Testis (tissue), 3 donors: ENCODE results near the gene PPP2R2C. TPM values are rescaled to one million over a fixed set of nuclear protein-coding genes. Genes with fewer than 3 reads are reported as not detected.

Experiments used
- DNase-seq: peaks from one replicate; pipeline ENCODE4 v3.0.0-alpha.2; 2019
- H3K27ac ChIP-seq, 2 donors: fragments of 200-600 bp; sonication (generic); one replicate each; pipeline ENCODE4 v1.5.1; 2019
- H3K27me3 ChIP-seq: fragments of 200-600 bp; sonication (generic); one replicate; pipeline ENCODE4 v1.5.1; 2019
- H3K36me3 ChIP-seq: fragments of 200-600 bp; sonication (generic); one replicate; pipeline ENCODE4 v1.5.1; 2017; ENCODE audit warnings: low read depth; ENCODE audit errors: missing control alignments
- H3K4me1 ChIP-seq: fragments of 200-600 bp; sonication (generic); one replicate; pipeline ENCODE4 v1.5.1; 2019
- H3K4me3 ChIP-seq, 2 donors: fragments of 200-600 bp; sonication (generic); one replicate each; pipeline ENCODE4 v1.5.1; 2017 to 2019
- H3K9me3 ChIP-seq: fragments of 200-600 bp; sonication (generic); one replicate; pipeline ENCODE4 v1.5.1; 2017
- CTCF ChIP-seq, 3 experiments: fragments of 450-650 bp in 2 of 3; fragments of 200-600 bp in 1 of 3; sonication (generic) in 1 of 3; IDR thresholded peaks; one replicate each; pipeline ENCODE4 v1.5.1; 2016 to 2019; ENCODE audit warnings: antibody characterized with exemption in 3 of 3, mild to moderate bottlenecking in 2 of 3, moderate library complexity in 1 of 3
- POLR2A ChIP-seq: fragments of 450-650 bp; IDR thresholded peaks from one replicate; pipeline ENCODE4 v1.6.1; 2017; ENCODE audit warnings: antibody characterized with exemption, mild to moderate bottlenecking, moderate library complexity
- WGBS, 2 donors: methylation state at CpG; one replicate each; pipeline ENCODE4 v1.1.5; 2018; 5-methylcytosine and 5-hydroxymethylcytosine counted together
- intact Hi-C: fragments of 100-400 bp; cut with DNase I; formaldehyde crosslinking; loops from one replicate; pipeline ENCODE4 v1.15.1; 2023; ENCODE audit warnings: low total_unique reads
- polyA plus RNA-seq: library from polyadenylated mRNA; stranded (reverse); fragments of 350-450 nt; fragmentation: Illumina TruSeq; extraction: RNeasy Lipid Tissue Mini Kit (QIAGEN cat#74804); gene quantifications from one replicate; pipeline ENCODE4 v1.2.3, GENCODE V29; 2014; ENCODE audit warnings: low read depth, low replicate concordance; ENCODE audit not compliant: insufficient read depth
- total RNA-seq, 2 donors: library from RNA; depleted of rRNA; stranded (reverse); fragments of >200 nt; gene quantifications; one replicate each; pipeline ENCODE4 v1.2.3, GENCODE V29; 2016

The PPP2R2C gene
- total and polyA plus RNA-seq, 3 donors from 2014 or later = 7.9 to 20.4 (median 13.1) TPM

GRCh38 chr4:6303943-6304342, 168.5 kb downstream of the PPP2R2C start:
- DNase-seq = no peak
- Histone ChIP-seq H3K4me1 (peaks cover 6% of the 10 kb centered on the region), H3K9me3 (no peaks in the 10 kb centered on the region), H3K4me3 (no peak overlapping the region), H3K27ac (no peak overlapping the region), H3K27me3 (no peaks in the 10 kb centered on the region), H3K36me3 (no peaks in the 10 kb centered on the region)
- WGBS, 2 donors = 86 to 99% methylated on average over 10 to 12 of the region's 12 CpGs
- intact Hi-C loops = no loop called here
- TF ChIP-seq POLR2A (no peak), CTCF (IDR thresholded peaks at IDR 0.05) (no peak)

- Histone ChIP-seq H3K27me3 (no peaks in the 10 kb centered on the region), H3K27ac (no peak overlapping the region), H3K36me3 (no peaks in the 10 kb centered on the region), H3K9me3 (no peaks in the 10 kb centered on the region), H3K4me1 (peaks cover 13% of the 10 kb centered on the region), H3K4me3 (no peak overlapping the region)
- TF ChIP-seq CTCF (IDR thresholded peaks at IDR 0.05) (no peak), POLR2A (no peak)
- intact Hi-C loops = no loop called here
- no peak for DNase-seq
- 69 to 90% methylated on average over 3 to 6 of the region's 6 CpGs for WGBS, 2 donors
Measured at GRCh38 chr4:6302869-6303268, 169.5 kb downstream of the PPP2R2C start.

GRCh38 chr4:6301732-6302442, 170.5 kb downstream of the PPP2R2C start:
- no peak for TF ChIP-seq POLR2A
- no peak for TF ChIP-seq CTCF (IDR thresholded peaks at IDR 0.05)
- H3K36me3 ChIP-seq = no peaks in the 10 kb centered on the region
- intact Hi-C loops = no loop called here
- 94% methylated on average over 34 to 55 of the region's 55 CpGs for WGBS, 2 donors
- H3K4me1 ChIP-seq = peaks cover 12% of the 10 kb centered on the region
- no peak overlapping the region for H3K27ac ChIP-seq
- no peaks in the 10 kb centered on the region for H3K27me3 ChIP-seq
- H3K9me3 ChIP-seq = no peaks in the 10 kb centered on the region
- H3K4me3 ChIP-seq = no peak overlapping the region
- no peak for DNase-seq

- no peaks in the 10 kb centered on the region for H3K27me3 ChIP-seq
- TF ChIP-seq POLR2A (no peak), CTCF (IDR thresholded peaks at IDR 0.05) (no peak)
Measured at GRCh38 chr4:6301051-6301731, 171.2 kb downstream of the PPP2R2C start.

More at GRCh38 chr4:6301051-6301731, 171.2 kb downstream of the PPP2R2C start:
- Histone ChIP-seq H3K36me3 (no peaks in the 10 kb centered on the region), H3K9me3 (no peaks in the 10 kb centered on the region), H3K4me1 (peaks cover 13% of the 10 kb centered on the region), H3K4me3 (no peak overlapping the region), H3K27ac (no peak overlapping the region)
- intact Hi-C loops = no loop called here
- 93 to 95% methylated on average over 24 to 35 of the region's 35 CpGs for WGBS, 2 donors
- DNase-seq = no peak
